Tibial nerve (tissue), 4 donors: ENCODE measurements around the gene OTOG. TPM values are rescaled to one million over a fixed set of nuclear protein-coding genes. Genes with fewer than 3 reads are reported as not detected.

ENCODE experiments used
- DNase-seq, 2 donors: peaks; one replicate each; pipeline ENCODE4 v3.0.0-alpha.2; 2019; ENCODE audit warnings: low spot score in 2 of 2
- H3K27ac ChIP-seq, 4 donors: fragments of 200-600 bp; sonication (generic) in 3 of 4; one replicate each; pipeline ENCODE4 v1.5.1; 2017 to 2019; ENCODE audit warnings: mild to moderate bottlenecking in 1 of 4
- H3K27me3 ChIP-seq, 2 donors: fragments of 200-600 bp; sonication (generic) in 1 of 2; one replicate each; pipeline versions ENCODE4 v1.5.1 to v1.6.0; 2017 to 2019
- H3K36me3 ChIP-seq, 3 donors: fragments of 200-600 bp; sonication (generic); one replicate each; pipeline ENCODE4 v1.5.1; 2018 to 2019
- H3K4me1 ChIP-seq, 4 donors: fragments of 200-600 bp; sonication (generic) in 3 of 4; one replicate each; pipeline ENCODE4 v1.5.1; 2017 to 2019
- H3K4me3 ChIP-seq, 4 donors: fragments of 200-600 bp; sonication (generic) in 3 of 4; one replicate each; pipeline ENCODE4 v1.5.1; 2017 to 2019; ENCODE audit warnings: mild to moderate bottlenecking in 1 of 4, moderate library complexity in 1 of 4
- H3K9me3 ChIP-seq, 4 donors: fragments of 200-600 bp; sonication (generic) in 3 of 4; one replicate each; pipeline ENCODE4 v1.5.1; 2017 to 2019
- EP300 ChIP-seq, 2 donors: sonication (generic); formaldehyde crosslinking; IDR thresholded peaks; one replicate each; pipeline ENCODE4 v1.6.1; 2017; ENCODE audit warnings: antibody characterized with exemption in 2 of 2, mild to moderate bottlenecking in 1 of 2
- POLR2A ChIP-seq, 2 donors: fragments of 450-650 bp; IDR thresholded peaks; one replicate each; pipeline ENCODE4 v1.6.1; 2017; ENCODE audit warnings: antibody characterized with exemption in 2 of 2, mild to moderate bottlenecking in 2 of 2, moderate library complexity in 2 of 2
- WGBS, 2 donors: methylation state at CpG; one replicate each; pipeline ENCODE4 v1.1.5; 2018; 5-methylcytosine and 5-hydroxymethylcytosine counted together
- total RNA-seq, 4 donors: library from RNA; depleted of rRNA; stranded (reverse); fragments of >200 nt; gene quantifications; one replicate each; pipeline ENCODE4 v1.1.0, GENCODE V29; 2016
- TF ChIP-seq, protein P1 (sequence below), 5 experiments: fragments of 200-600 bp in 3 of 5; fragments of 450-650 bp in 2 of 5; sonication (generic) in 3 of 5; IDR thresholded peaks; one replicate each; pipeline ENCODE4 v1.5.1; 2016 to 2019; ENCODE audit warnings: antibody characterized with exemption in 5 of 5, mild to moderate bottlenecking in 3 of 5, moderate library complexity in 2 of 5

Gene OTOG
- total RNA-seq, 4 donors from 2014 or later: not detected

DNA sequence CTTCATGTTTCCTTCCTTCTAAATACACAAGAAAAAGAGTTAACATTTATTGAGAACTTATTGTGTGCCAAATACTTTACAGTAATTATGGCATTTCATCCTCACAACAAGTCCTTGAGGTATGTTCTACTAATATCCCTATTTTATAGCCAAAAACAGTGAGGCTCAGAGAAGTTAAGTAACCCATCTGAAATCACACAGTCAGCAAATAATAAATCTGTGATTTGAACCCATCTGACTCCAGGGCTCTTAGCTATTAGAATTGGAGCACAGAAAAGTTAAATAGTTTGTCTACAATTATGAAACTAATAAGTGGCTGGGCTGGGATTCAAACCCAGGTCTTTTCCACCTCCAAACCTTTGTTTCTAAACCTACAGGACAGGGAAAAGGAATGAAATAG is 135.8 kb downstream of the OTOG start:
- H3K27ac ChIP-seq: no peak overlapping the region
- no peaks in the 10 kb centered on the region for H3K36me3 ChIP-seq
- H3K9me3 ChIP-seq: peaks cover 0 to 6% (median 0%) of the 10 kb centered on the region in 4 donors
- no peak for DNase-seq
- H3K4me3 ChIP-seq: no peak overlapping the region
- TF ChIP-seq POLR2A (IDR thresholded peaks at IDR 0.05) (no peak), EP300 (IDR thresholded peaks at IDR 0.05) (no peak)
- TF ChIP-seq, protein P1, sequence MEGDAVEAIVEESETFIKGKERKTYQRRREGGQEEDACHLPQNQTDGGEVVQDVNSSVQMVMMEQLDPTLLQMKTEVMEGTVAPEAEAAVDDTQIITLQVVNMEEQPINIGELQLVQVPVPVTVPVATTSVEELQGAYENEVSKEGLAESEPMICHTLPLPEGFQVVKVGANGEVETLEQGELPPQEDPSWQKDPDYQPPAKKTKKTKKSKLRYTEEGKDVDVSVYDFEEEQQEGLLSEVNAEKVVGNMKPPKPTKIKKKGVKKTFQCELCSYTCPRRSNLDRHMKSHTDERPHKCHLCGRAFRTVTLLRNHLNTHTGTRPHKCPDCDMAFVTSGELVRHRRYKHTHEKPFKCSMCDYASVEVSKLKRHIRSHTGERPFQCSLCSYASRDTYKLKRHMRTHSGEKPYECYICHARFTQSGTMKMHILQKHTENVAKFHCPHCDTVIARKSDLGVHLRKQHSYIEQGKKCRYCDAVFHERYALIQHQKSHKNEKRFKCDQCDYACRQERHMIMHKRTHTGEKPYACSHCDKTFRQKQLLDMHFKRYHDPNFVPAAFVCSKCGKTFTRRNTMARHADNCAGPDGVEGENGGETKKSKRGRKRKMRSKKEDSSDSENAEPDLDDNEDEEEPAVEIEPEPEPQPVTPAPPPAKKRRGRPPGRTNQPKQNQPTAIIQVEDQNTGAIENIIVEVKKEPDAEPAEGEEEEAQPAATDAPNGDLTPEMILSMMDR (IDR thresholded peaks at IDR 0.05): no peak
- peaks cover 0 to 5% of the 10 kb centered on the region in 2 donors for H3K27me3 ChIP-seq
- H3K4me1 ChIP-seq: no peaks in the 10 kb centered on the region

DNA sequence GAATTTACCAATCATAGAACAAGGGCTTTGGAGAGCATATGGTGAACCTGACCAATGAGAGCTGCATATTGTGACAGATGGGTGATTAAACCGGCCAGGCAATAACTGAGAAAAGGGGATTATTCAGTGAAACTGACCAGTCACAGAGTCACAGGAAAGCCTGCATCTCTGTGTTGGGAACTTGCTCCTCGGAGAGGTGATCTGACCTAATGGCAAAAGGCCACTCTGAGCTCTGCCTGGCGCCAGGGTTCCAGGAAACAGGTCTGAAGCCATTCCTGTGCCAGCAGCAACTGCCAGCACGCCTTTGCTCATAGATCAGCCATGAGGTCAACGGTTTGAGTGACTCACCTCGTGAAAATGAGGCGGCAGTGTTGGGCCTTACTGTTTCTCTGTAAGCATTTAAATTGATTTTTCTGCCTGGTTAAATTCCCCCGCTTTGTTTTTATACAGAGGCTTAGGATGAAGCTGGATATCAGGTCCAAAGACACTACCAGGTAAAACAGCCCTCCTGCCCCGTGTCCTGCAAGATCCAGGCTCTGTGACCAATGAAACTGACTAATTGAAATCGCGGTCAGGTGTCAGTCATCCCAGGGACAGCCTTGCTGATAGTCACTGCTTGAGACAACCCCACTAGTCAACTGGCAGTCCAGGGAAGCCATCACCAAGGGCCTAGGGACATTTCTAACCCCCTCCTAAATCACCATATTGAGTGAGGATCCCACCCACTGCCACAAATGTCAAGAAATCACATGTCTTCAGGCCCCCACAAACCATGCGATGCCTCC is 136.5 kb downstream of the OTOG start:
- H3K4me3 ChIP-seq: no peak overlapping the region
- no peaks in the 10 kb centered on the region for H3K36me3 ChIP-seq
- H3K9me3 ChIP-seq: no peaks in the 10 kb centered on the region
- peaks cover 0 to 5% of the 10 kb centered on the region in 2 donors for H3K27me3 ChIP-seq
- 61 to 71% methylated on average over 12 of the region's 12 CpGs for WGBS, 2 donors
- no peaks in the 10 kb centered on the region for H3K4me1 ChIP-seq
- no peak for DNase-seq
- no peak for TF ChIP-seq POLR2A (IDR thresholded peaks at IDR 0.05)
- TF ChIP-seq, protein P1 (IDR thresholded peaks at IDR 0.05): no peak
- TF ChIP-seq EP300 (IDR thresholded peaks at IDR 0.05): no peak
- no peak overlapping the region for H3K27ac ChIP-seq

DNA sequence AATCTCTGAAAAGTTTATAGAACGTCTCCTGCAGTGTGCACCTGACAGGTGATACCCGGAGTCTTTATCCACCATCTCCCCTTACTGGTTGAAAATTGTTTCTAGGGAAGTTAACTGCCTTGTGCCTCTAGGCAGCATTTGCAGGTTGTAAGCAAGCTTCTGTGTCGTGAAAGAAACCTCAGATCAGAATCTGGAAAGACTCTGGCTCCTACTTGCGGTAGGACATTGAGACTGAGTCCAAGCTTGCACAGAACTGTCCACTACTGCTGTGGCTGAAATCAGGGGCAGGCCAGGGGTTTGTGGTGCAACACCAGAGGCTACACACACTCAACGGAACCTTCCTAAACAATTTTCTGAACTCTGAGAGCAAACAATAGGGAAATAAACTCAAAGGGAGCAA is 137.5 kb downstream of the OTOG start:
- no peak for DNase-seq
- Histone ChIP-seq H3K27ac (no peak overlapping the region), H3K27me3 (peaks cover 0 to 5% of the 10 kb centered on the region in 2 donors), H3K4me1 (no peaks in the 10 kb centered on the region), H3K9me3 (no peaks in the 10 kb centered on the region), H3K4me3 (no peak overlapping the region), H3K36me3 (no peaks in the 10 kb centered on the region)
- 83 to 92% methylated on average over 5 of the region's 5 CpGs for WGBS, 2 donors
- TF ChIP-seq POLR2A (IDR thresholded peaks at IDR 0.05): no peak
- TF ChIP-seq, protein P1 (IDR thresholded peaks at IDR 0.05): no peak
- no peak for TF ChIP-seq EP300 (IDR thresholded peaks at IDR 0.05)

DNA sequence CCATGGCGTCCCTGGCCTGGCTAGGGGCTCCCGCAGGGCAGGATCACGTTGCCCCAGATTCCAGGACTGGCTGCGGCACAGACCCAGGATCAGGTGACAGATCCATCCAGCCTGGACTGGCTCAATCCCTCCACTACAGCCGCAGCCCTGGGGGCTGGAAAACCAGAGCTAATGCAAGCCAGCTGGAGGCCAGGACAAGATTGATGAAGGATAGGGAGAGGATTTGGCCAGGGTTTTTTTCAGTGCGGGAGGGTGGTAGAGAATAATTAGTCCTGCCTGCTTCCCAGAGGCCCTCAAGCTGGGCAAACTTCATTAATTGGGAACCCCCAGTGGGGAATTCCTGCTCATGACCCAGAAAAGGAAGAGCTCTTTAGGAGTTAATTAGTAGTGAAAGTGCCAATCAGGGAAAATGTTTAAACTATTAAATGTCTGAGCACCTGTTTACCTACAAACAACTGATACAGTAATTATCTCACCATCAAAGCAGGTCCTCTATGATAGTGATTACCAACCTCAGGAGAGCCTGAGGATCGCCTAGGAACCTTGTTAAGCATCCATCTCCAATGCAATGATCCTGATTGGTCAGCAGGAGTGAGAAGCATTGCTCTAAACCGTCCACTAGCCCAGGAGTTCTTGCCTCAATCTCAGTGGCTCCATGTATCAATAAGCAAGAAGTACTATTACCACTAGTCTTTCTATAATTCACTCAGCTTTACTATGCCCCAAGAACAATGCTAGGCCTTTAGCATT is 139.3 kb downstream of the OTOG start:
- H3K27me3 ChIP-seq: peaks cover 0 to 5% of the 10 kb centered on the region in 2 donors
- 28 to 32% methylated on average over 7 to 8 of the region's 8 CpGs for WGBS, 2 donors
- H3K36me3 ChIP-seq: no peaks in the 10 kb centered on the region
- DNase-seq: no peak
- H3K4me3 ChIP-seq: no peak overlapping the region
- no peaks in the 10 kb centered on the region for H3K9me3 ChIP-seq
- H3K4me1 ChIP-seq: no peaks in the 10 kb centered on the region
- TF ChIP-seq POLR2A (IDR thresholded peaks at IDR 0.05) (no peak), EP300 (IDR thresholded peaks at IDR 0.05) (no peak)
- TF ChIP-seq, protein P1 (IDR thresholded peaks at IDR 0.05): no peak
- H3K27ac ChIP-seq: no peak overlapping the region
